IPS DF 6.9 (cell line): Measurements from ENCODE around the gene TUBB.

Experiments
- DNase-seq: peaks from one replicate; pipeline ENCODE4 v3.0.0-alpha.2; 2013; ENCODE audit warnings: low read depth, low spot score
- H3K27ac ChIP-seq: one replicate; pipeline ENCODE4 v1.5.1; 2013; ENCODE audit warnings: low read length, control low read depth
- H3K27me3 ChIP-seq: 2 replicates; pipeline ENCODE4 v1.6.1; 2013; ENCODE audit warnings: mild to moderate bottlenecking, low read length; ENCODE audit not compliant: control insufficient read depth, insufficient read depth
- H3K36me3 ChIP-seq: 2 replicates; pipeline ENCODE4 v1.6.1; 2013; ENCODE audit warnings: low read length; ENCODE audit not compliant: control insufficient read depth, insufficient read depth
- H3K4me1 ChIP-seq: 2 replicates; pipeline ENCODE4 v1.6.1; 2013; ENCODE audit warnings: low read length; ENCODE audit not compliant: control insufficient read depth, insufficient read depth
- H3K4me3 ChIP-seq: 2 replicates; pipeline ENCODE4 v1.5.1; 2013; ENCODE audit warnings: mild to moderate bottlenecking, low read length
- H3K9me3 ChIP-seq: 2 replicates; pipeline ENCODE4 v1.6.1; 2013; ENCODE audit warnings: low read length, inconsistent platforms; ENCODE audit not compliant: control insufficient read depth, insufficient read depth
- WGBS: extraction: QIAGEN DNeasy Blood & Tissue Kit; methylation state at CpG from one replicate; pipeline ENCODE4 v1.1.7; 2013; ENCODE audit warnings: mixed read lengths, missing lambda C conversion rate; ENCODE audit not compliant: insufficient read length, insufficient coverage; 5-methylcytosine and 5-hydroxymethylcytosine counted together

TUBB gene

DNA sequence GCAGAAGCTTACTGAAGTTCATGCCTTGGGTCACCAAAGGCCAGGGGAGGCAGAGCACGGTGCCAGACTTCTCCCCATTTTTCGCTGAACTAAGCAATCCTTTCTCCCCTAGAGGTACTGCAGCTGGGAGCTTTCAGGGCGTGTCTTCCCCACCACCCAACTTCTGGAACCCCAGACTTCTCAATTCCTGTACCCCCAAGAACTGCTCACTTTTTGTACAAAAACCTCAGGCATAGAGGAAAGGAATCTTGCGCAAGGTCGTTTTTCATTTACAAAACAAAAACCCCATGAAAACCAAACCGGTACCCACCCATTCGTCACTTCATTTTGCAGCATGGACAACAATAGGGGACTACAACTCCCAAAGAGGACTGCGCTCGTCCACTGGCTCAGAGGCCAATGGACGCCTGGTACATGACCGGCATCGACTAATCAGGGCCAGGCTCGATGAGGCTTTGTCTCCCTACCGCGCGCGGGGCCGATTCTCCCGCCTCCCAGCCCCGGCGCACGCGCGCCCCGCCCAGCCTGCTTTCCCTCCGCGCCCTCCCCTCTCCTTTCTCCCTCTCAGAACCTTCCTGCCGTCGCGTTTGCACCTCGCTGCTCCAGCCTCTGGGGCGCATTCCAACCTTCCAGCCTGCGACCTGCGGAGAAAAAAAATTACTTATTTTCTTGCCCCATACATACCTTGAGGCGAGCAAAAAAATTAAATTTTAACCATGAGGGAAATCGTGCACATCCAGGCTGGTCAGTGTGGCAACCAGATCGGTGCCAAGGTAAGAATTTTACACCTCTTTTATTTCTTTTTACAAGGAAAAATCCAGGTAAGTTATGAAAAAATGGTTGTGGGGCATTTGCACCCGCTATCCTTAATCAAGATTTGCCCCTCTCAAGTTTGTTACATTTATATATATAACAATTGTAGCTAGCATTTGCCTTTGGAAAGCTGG, at the start of gene TUBB:
Gene TUBB, plus strand, starts transcription at position 562 of the 947 bp plus-strand sequence. Its CDS starts 155 bp downstream, at position 717.
- peak within 1 kb of the TSS; percentile 84 for H3K4me3 ChIP-seq

DNA sequence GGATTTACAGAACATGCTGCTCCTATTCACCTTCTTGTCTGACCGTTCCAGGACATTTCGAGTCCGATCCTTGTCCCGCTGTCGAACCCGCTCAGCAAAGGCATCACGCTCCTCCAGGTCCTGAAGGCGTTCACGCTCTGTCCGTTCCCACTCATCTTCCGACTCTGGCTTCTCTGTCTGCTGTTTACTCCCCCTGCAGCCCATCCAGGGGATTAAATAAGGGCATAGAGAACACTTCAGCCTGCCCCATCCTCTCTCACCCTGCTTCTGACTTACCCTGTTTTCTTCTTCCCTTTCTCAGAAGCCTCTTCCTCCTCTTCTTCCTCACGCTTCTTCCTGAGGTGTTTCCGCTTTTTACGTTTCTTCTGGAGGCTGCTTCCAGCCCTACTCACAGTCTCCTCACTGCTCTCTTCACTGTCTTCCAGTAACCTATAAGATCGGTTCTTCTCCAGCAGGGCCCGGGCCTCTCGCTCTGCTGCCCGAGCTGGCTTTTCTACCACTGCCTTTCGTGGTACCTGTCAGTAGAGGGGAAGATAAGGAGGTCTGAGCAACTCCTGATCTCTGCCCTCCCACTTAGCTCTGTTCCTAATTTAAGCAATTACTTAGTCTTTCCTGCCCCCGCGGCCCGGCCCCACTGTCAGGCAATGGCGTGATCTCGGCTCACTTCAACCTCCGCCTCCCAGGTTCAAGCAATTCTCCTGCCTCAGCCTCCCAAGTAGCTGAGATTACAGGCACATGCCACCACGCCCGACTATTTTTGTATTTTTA, 49.2 kb upstream of the TUBB start:
- no peak for DNase-seq
- no peak overlapping the region for H3K27ac ChIP-seq
- no peaks in the 10 kb centered on the region for H3K9me3 ChIP-seq
- peaks cover 2% of the 10 kb centered on the region; the same call in 1 of the 2 replicates for H3K36me3 ChIP-seq
- H3K4me1 ChIP-seq: no peaks in the 10 kb centered on the region
- H3K4me3 ChIP-seq: no peak overlapping the region
- WGBS: no CpG with 5 or more reads among the region's 27 CpGs
- H3K27me3 ChIP-seq: no peaks in the 10 kb centered on the region

More for the DNA sequence above, at the start of gene TUBB:
- Histone ChIP-seq H3K27me3 (no peaks in the 10 kb centered on the region), H3K27ac (no peak within 1 kb of the TSS), H3K9me3 (no peaks in the 10 kb centered on the region), H3K36me3 (peaks cover 32% of the 10 kb centered on the region), H3K4me1 (0 out of 2 replicates have a peak, but pooled peaks cover 2% of the 10 kb centered on the region)
- no CpG with 5 or more reads among the region's 38 CpGs for WGBS
- DNase-seq: peak; percentile 95

DNA sequence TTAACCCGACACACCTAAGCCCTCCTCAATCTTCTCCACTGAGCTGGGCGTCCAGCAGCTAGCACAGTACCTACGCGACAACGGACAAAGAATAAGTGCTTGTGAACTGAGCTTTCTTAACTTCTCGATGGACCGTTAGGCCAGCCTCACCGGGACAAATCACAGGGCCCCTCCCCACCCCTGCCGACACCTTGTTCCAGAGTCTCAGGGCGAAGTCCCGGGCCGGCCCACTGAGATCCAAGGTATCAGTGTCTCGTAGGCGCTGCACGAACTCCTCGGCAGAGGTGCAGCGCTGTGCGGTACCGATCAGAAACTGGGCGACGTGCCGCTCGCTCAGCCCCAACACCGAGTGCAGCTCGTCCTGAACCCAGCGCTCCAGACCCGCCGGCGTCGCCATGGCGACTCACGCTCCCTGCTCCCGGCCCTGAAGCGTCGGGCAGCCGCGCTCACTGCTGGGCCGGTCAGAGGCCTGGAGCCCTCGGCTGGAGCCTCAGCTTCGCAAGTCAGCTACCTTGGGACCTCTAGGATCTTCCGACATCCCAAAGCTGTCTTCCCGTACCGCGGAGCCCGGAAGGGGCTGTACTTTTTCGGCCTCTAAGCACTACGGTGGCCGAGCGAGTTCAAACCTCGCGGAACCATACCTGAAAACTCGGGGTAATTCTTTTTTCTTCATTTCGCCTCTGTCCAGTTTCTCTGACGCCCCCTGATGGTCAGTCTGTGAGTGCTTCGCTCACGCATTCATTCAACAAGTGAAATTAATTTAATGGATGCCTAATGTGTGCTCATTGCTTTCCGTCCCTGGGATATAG, 47.5 kb upstream of the TUBB start, which contains the start of gene DHX16:
Gene DHX16, minus strand, starts transcription at position 562 of the 809 bp plus-strand sequence. Its CDS starts 165 bp downstream, at position 397.
- peaks cover 2% of the 10 kb centered on the region; the same call in 1 of the 2 replicates for H3K36me3 ChIP-seq
- no CpG with 5 or more reads among the region's 57 CpGs for WGBS
- H3K27ac ChIP-seq: no peak within 1 kb of the TSS
- peak within 1 kb of the TSS; percentile 99 for H3K4me3 ChIP-seq
- H3K4me1 ChIP-seq: no peaks in the 10 kb centered on the region
- H3K9me3 ChIP-seq: no peaks in the 10 kb centered on the region
- no peaks in the 10 kb centered on the region for H3K27me3 ChIP-seq
- peak; percentile 91 for DNase-seq

DNA sequence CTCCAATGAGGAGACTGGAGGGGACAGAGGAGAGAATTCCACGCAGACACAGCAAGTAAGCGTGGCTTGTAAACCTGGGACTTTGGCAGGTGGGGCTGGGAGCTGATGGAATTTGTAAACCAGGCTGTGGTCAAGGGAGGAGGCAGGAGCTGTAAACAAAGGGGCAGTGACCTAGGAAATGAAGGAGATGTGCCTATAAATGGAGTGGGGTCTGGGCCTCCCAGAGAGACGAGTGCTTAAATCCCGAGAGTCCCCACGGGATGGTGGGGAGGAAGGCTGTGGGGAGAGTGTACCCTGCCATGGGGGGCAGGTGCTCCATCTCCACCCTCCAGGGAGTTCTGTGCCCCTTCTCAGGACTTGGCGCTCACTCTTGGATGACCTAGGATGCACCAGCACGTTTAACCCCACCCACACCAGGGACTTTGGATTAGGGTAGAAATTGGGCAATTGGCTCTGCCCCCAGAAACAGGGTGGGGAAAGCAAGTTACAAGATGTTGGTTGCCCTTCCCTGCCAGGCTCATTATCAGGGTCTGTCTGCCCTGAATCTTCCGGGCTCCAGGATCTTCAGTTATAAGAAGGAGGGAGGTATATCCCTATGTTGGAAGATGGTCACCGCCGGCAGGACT, 43.4 kb upstream of the TUBB start:
- DNase-seq: no peak
- Histone ChIP-seq H3K4me3 (no peak overlapping the region), H3K36me3 (no peaks in the 10 kb centered on the region), H3K9me3 (no peaks in the 10 kb centered on the region), H3K27me3 (no peaks in the 10 kb centered on the region), H3K4me1 (no peaks in the 10 kb centered on the region), H3K27ac (no peak overlapping the region)
- WGBS: no CpG with 5 or more reads among the region's 10 CpGs

DNA sequence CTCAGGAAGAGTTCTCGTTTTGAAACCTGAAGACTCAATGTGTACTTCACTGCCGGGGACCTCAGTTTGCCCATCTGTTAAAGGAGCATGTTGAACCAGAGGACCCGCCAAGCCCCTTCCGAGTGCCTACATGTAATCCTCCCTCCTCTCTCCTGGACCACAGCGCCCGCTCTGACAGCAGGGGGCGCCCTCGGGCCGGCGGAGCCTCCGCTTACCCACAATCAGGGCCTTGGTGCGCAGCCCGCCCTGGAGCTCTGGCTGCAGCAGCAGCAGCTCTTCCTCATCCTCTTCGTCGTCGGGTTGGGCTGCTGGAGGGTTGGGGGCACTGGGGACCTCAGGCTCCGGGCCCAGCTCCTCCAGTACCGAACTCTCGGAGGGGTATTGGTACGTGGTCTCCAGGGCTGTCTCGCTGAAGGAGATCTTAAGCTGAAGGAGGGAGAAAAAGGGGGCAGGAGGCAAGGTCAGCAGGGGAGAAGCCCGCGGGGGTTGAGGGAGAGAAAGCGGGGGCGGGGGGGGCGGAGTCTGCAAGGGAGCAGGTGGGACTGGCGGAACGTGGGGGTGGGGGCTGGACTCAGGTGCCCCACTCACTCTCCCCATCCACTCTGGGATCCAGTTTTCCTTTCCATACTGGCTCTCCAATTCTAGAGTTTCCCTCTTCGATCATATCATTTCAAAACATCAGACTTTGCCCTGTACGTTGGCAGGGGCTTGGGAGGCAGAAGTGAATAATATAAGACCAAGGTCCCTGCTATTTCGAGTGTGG, 41.0 kb upstream of the TUBB start:
- Histone ChIP-seq H3K27me3 (no peaks in the 10 kb centered on the region), H3K36me3 (no peaks in the 10 kb centered on the region), H3K9me3 (no peaks in the 10 kb centered on the region), H3K4me1 (0 out of 2 replicates have a peak, but pooled peaks cover 3% of the 10 kb centered on the region), H3K4me3 (no peak overlapping the region), H3K27ac (no peak overlapping the region)
- peak; percentile 72 for DNase-seq
- WGBS: no CpG with 5 or more reads among the region's 31 CpGs

DNA sequence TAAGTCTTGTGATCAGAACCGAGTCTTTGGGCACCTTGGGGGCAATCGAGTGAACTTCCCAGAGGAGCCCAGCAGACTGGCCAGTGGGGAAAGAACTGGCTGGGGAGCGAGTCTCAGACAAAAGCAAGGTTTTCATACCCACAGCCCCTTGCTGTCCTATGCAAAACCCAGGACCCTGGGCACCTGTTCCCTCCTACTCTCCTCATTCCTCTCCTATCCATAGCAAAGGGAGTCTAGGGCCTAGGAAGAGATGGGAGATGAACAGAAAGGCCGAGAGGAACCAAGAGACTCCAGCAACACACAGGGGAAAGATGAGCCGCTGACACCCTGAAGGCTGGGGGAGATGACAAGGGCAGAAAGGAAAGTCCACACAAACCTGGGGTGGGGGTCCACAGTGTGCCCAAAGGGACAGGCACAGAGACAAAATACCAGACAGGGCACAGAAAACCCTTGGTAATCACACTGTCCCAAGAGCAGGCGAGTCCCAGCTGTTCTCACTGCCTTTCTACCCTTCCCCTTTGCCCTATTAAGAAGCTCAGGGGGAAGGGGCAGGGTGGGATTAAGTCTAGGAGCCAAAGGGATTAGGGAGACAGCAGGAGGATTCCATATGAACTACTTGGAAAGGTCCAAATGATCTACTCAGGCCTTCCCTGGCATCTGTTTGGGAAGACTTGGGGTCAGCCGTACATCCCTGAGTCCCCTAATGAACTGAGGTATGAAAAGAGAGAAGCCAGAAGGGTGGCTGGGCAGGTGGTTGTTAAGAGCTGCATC, 40.2 kb upstream of the TUBB start:
- Histone ChIP-seq H3K4me1 (0 out of 2 replicates have a peak, but pooled peaks cover 5% of the 10 kb centered on the region), H3K27me3 (no peaks in the 10 kb centered on the region), H3K9me3 (no peaks in the 10 kb centered on the region), H3K36me3 (no peaks in the 10 kb centered on the region), H3K4me3 (no peak overlapping the region), H3K27ac (no peak overlapping the region)
- no peak for DNase-seq
- WGBS: no CpG with 5 or more reads among the region's 7 CpGs

DNA sequence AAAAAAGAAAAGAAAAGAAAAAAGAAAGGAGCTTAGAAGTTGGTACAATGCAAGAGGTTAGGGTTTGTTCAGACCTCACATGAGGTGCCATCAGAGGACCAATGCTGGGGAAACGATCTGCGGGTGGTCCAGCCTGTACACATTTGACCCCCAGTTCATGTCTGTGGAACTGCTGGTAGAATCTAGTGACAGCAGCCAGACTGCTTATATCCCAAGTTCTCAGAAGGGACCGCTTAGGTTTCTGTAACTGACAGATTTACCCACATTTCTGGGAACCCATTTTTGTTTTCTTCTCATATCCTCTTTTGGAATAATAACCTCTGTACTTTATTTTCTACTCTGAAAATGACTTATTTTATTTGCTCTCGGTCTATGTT, 38.4 kb upstream of the TUBB start:
- no CpG with 5 or more reads among the region's 4 CpGs for WGBS
- H3K4me1 ChIP-seq: peaks cover 8% of the 10 kb centered on the region; the same call in 1 of the 2 replicates
- no peaks in the 10 kb centered on the region for H3K27me3 ChIP-seq
- H3K9me3 ChIP-seq: no peaks in the 10 kb centered on the region
- no peak overlapping the region for H3K27ac ChIP-seq
- H3K36me3 ChIP-seq: no peaks in the 10 kb centered on the region
- no peak for DNase-seq
- no peak overlapping the region for H3K4me3 ChIP-seq

DNA sequence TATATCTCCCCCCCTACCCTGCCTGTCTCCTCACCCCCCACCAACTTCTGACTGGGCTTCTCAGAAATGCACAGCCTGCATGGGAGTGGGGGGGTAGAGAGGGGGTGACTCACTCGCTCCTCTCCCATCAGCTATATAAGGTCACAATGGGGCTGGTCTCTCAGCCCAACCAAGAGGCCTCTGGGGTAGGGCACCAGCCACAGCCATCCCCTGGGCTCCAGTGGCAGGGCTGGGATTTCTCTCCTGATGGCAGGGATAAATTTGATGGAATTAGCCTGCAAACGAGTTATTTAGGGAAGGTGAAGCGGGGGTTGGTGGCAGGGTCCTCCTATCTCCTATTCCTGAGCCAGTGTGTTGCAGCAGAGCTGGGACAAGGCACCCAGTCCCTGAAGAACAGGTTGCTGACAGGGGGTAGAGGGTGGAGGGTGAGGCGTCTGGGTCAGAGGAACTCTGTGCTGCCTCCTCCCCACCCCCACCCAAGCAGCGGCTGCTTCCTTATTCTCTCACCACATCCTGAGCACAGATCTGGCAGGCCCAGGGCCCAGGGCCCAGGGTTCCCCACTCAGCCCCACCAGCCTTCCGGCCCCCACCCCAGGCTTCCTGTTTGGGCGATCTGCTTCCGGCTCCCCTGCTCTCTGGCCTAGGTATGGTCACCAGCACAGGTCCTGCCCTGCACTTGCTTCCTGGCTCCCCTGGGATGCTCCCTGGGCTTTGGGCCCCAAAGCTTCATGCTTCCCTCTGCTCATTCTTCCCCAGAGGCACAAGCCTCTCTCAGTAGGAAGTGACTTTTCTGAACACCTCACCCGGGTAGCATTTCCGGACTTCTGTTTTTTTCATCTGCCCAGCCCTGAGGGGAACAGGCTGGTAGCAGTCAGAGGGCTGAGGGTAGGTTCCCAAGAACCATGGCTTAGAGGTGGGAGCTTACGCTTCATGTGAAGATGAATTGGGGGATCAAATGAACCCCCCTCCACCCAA, 37.7 kb upstream of the TUBB start:
- H3K27me3 ChIP-seq: no peaks in the 10 kb centered on the region
- no peaks in the 10 kb centered on the region for H3K36me3 ChIP-seq
- H3K27ac ChIP-seq: no peak overlapping the region
- WGBS: no CpG with 5 or more reads among the region's 11 CpGs
- no peaks in the 10 kb centered on the region for H3K9me3 ChIP-seq
- no peak for DNase-seq
- H3K4me3 ChIP-seq: no peak overlapping the region
- H3K4me1 ChIP-seq: peaks cover 8% of the 10 kb centered on the region; the same call in 1 of the 2 replicates
